Astrocyte of the spinal cord (primary cell): ENCODE results near the gene NEDD4L.

Experiments
- DNase-seq: peaks from one replicate; pipeline ENCODE4 v3.0.0; 2011; ENCODE audit warnings: low read depth, low spot score
- H3K4me3 ChIP-seq: 2 replicates; pipeline ENCODE4 v1.5.1; 2011; ENCODE audit warnings: low read depth, mild to moderate bottlenecking, low read length, moderate library complexity
- CTCF ChIP-seq: IDR thresholded peaks from 2 replicates; pipeline ENCODE4 v1.5.1; 2012; ENCODE audit warnings: low read depth, mild to moderate bottlenecking, low read length, inconsistent platforms
- in situ Hi-C: cut with HindIII; loops from 2 replicates; pipeline ENCODE4 v1.10.0; 2017; ENCODE audit warnings: low sequenced_read_pairs

NEDD4L gene

GRCh38 chr18:58056852-58057251 lies 12.8 kb downstream of the NEDD4L start:
- TF ChIP-seq CTCF, result no peak
- DNase-seq, result no peak
- in situ Hi-C loops, result no loop called here
- H3K4me3 ChIP-seq, result no peak overlapping the region

GRCh38 chr18:58057291-58057965 lies 13.4 kb downstream of the NEDD4L start:
- H3K4me3 ChIP-seq, result no peak overlapping the region
- no peak for TF ChIP-seq CTCF
- in situ Hi-C loops, result no loop called here
- DNase-seq, result peak; percentile 27

- TF ChIP-seq CTCF, result no peak
These were observed 14.7 kb downstream of the NEDD4L start for GRCh38 chr18:58058720-58059119.

GRCh38 chr18:58060254-58060653 lies 16.2 kb downstream of the NEDD4L start:
- DNase-seq, result no peak
- TF ChIP-seq CTCF, result no peak
- in situ Hi-C loops, result no loop called here
- no peak overlapping the region for H3K4me3 ChIP-seq

More at GRCh38 chr18:58058720-58059119, 14.7 kb downstream of the NEDD4L start:
- no peak overlapping the region for H3K4me3 ChIP-seq
- DNase-seq, result no peak
- in situ Hi-C loops, result no loop called here

- no peak for DNase-seq
- no peak overlapping the region for H3K4me3 ChIP-seq
- in situ Hi-C loops, result no loop called here
- TF ChIP-seq CTCF, result no peak
These were observed 17.3 kb downstream of the NEDD4L start for GRCh38 chr18:58061349-58061748.

GRCh38 chr18:58064406-58064998 lies 20.5 kb downstream of the NEDD4L start:
- in situ Hi-C loops, result no loop called here
- H3K4me3 ChIP-seq, result no peak overlapping the region
- TF ChIP-seq CTCF, result no peak

More at GRCh38 chr18:58064406-58064998, 20.5 kb downstream of the NEDD4L start:
- no peak for DNase-seq
